Prostate gland (tissue), 2 donors: Measurements from ENCODE around the gene GUCY1B1.

Experiments
- CTCF ChIP-seq, 4 experiments: fragments of 200-600 bp in 2 of 4; fragments of 450-650 bp in 2 of 4; sonication (generic) in 2 of 4; IDR thresholded peaks; 1 replicate in 3 of 4; 2 replicates in 1 of 4; pipeline ENCODE4 v1.5.1; 2016 to 2019; ENCODE audit warnings: antibody characterized with exemption in 4 of 4, mild to moderate bottlenecking in 2 of 4, moderate library complexity in 2 of 4
- POLR2A ChIP-seq: fragments of 450-650 bp; IDR thresholded peaks from one replicate; pipeline ENCODE4 v1.6.1; 2016; ENCODE audit warnings: antibody characterized with exemption, mild to moderate bottlenecking
- POLR2AphosphoS5 ChIP-seq: sonication (generic); formaldehyde crosslinking; IDR thresholded peaks from one replicate; pipeline ENCODE4 v1.6.1; 2017; ENCODE audit warnings: antibody characterized with exemption

- TF ChIP-seq CTCF (IDR thresholded peaks at IDR 0.05) (no peak), POLR2A (no peak), POLR2AphosphoS5 (no peak)
Measured at GRCh38 chr4:155811083-155811482, 52.3 kb downstream of the GUCY1B1 start.
